Measurements from ENCODE around the gene TLDC2. TPM values are rescaled to one million over a fixed set of nuclear protein-coding genes. Genes with fewer than 3 reads are reported as not detected.
A peak's percentile ranks its signal among the peaks of the same experiment; 100 is the strongest.

Gene TLDC2
- total RNA-seq, 2 donors from 2014 or later, result 1.6 TPM; not detected in 1

- Histone ChIP-seq H3K9me3 (no peaks in the 10 kb centered on the region), H3K4me1 (ENCODE audit: control insufficient read depth in 1 of 2, low read depth in 2 of 2) (peaks cover 36 to 79% of the 10 kb centered on the region in 2 donors), H3K27me3 (replicated peaks; ENCODE audit: insufficient read depth) (no peaks in the 10 kb centered on the region), H3K27ac (peak overlapping the region; percentile 89 to 92), H3K36me3 (no peaks in the 10 kb centered on the region), H3K4me3 (no peak overlapping the region)
- DNase-seq (ENCODE audit: low spot score) (no peak), ATAC-seq (ENCODE audit: insufficient number of reproducible peaks, low FRiP score, low read depth) (no peak)
- no peak for TF ChIP-seq CTCF (IDR thresholded peaks at IDR 0.05)
These were observed 27.8 kb upstream of the TLDC2 start for GRCh38 chr20:36848078-36848660.

- Histone ChIP-seq H3K9me3 (no peaks in the 10 kb centered on the region), H3K27me3 (replicated peaks; ENCODE audit: insufficient read depth) (no peaks in the 10 kb centered on the region), H3K4me1 (ENCODE audit: control insufficient read depth in 1 of 2, low read depth in 2 of 2) (peaks cover 36 to 76% of the 10 kb centered on the region in 2 donors), H3K36me3 (no peaks in the 10 kb centered on the region), H3K4me3 (no peak overlapping the region), H3K27ac (peak overlapping the region; percentile 89 to 92)
- ATAC-seq (ENCODE audit: insufficient number of reproducible peaks, low FRiP score, low read depth) (no peak), DNase-seq (ENCODE audit: low spot score) (no peak)
- no peak for TF ChIP-seq CTCF (IDR thresholded peaks at IDR 0.05)
These were observed 27.3 kb upstream of the TLDC2 start for GRCh38 chr20:36848677-36849076.

- Histone ChIP-seq H3K27ac (peak overlapping the region; percentile 25 to 89), H3K36me3 (no peaks in the 10 kb centered on the region), H3K9me3 (no peaks in the 10 kb centered on the region), H3K4me1 (ENCODE audit: control insufficient read depth in 1 of 2, low read depth in 2 of 2) (peaks cover 36 to 79% of the 10 kb centered on the region in 2 donors), H3K4me3 (no peak overlapping the region), H3K27me3 (replicated peaks; ENCODE audit: insufficient read depth) (no peaks in the 10 kb centered on the region)
- ATAC-seq (ENCODE audit: insufficient number of reproducible peaks, low FRiP score, low read depth), result no peak
- TF ChIP-seq CTCF (IDR thresholded peaks at IDR 0.05), result no peak
- no peak for DNase-seq (ENCODE audit: low spot score)
These were observed 26.4 kb upstream of the TLDC2 start for GRCh38 chr20:36849333-36850065.

GRCh38 chr20:36850759-36851158 is 25.2 kb upstream of the TLDC2 start:
- no peak overlapping the region for H3K4me3 ChIP-seq
- ATAC-seq (ENCODE audit: insufficient number of reproducible peaks, low FRiP score, low read depth) (no peak), DNase-seq (ENCODE audit: low spot score) (no peak)
- no peak for TF ChIP-seq CTCF (IDR thresholded peaks at IDR 0.05)
- H3K27ac ChIP-seq, result peak overlapping the region in 1 of 2 donors; percentile 89
- peaks cover 32 to 80% of the 10 kb centered on the region in 2 donors for H3K4me1 ChIP-seq (ENCODE audit: control insufficient read depth in 1 of 2, low read depth in 2 of 2)
- no peaks in the 10 kb centered on the region for H3K9me3 ChIP-seq
- no peaks in the 10 kb centered on the region for H3K36me3 ChIP-seq
- H3K27me3 ChIP-seq (replicated peaks; ENCODE audit: insufficient read depth), result no peaks in the 10 kb centered on the region

GRCh38 chr20:36851490-36851889 is 24.4 kb upstream of the TLDC2 start:
- H3K4me1 ChIP-seq (ENCODE audit: control insufficient read depth in 1 of 2, low read depth in 2 of 2), result peaks cover 32 to 80% of the 10 kb centered on the region in 2 donors
- TF ChIP-seq CTCF (IDR thresholded peaks at IDR 0.05), result no peak
- peak overlapping the region; percentile 52 for H3K4me3 ChIP-seq
- no peaks in the 10 kb centered on the region for H3K27me3 ChIP-seq (replicated peaks; ENCODE audit: insufficient read depth)
- no peak for DNase-seq (ENCODE audit: low spot score)
- no peaks in the 10 kb centered on the region for H3K36me3 ChIP-seq
- peak overlapping the region; percentile 81 to 82 for H3K27ac ChIP-seq
- ATAC-seq (ENCODE audit: insufficient number of reproducible peaks, low FRiP score, low read depth), result no peak
- no peaks in the 10 kb centered on the region for H3K9me3 ChIP-seq

Data from thoracic aorta (tissue), 2 donors.